ENCODE measurements around the gene ZFHX3. TPM values are rescaled to one million over a fixed set of nuclear protein-coding genes. Genes with fewer than 3 reads are reported as not detected.

Gene ZFHX3
- total RNA-seq, 1 donor from 2014 or later = 8.1 TPM

- intact Hi-C loops (cut with micrococcal nuclease) = no loop called here
- peak; percentile 70 for DNase-seq
- ATAC-seq = peak; percentile 50
Measured at GRCh38 chr16:73071131-73071940, 23.4 kb upstream of the ZFHX3 start.

- intact Hi-C loops (cut with micrococcal nuclease) = no loop called here
- DNase-seq (no peak), ATAC-seq (no peak)
Measured at GRCh38 chr16:73069581-73070262, 21.8 kb upstream of the ZFHX3 start.

GRCh38 chr16:73068541-73069401 is 20.8 kb upstream of the ZFHX3 start:
- ATAC-seq (peak; percentile 77), DNase-seq (peak; percentile 81)
- intact Hi-C loops (cut with micrococcal nuclease) = no loop called here

GRCh38 chr16:73067671-73068540 is 20.0 kb upstream of the ZFHX3 start:
- intact Hi-C loops (cut with micrococcal nuclease) = no loop called here
- no peak for DNase-seq
- no peak for ATAC-seq

- DNase-seq (no peak), ATAC-seq (no peak)
- intact Hi-C loops (cut with micrococcal nuclease) = no loop called here
Measured at GRCh38 chr16:73066927-73067670, 19.2 kb upstream of the ZFHX3 start.

GRCh38 chr16:73066331-73066926 is 18.5 kb upstream of the ZFHX3 start:
- DNase-seq (no peak), ATAC-seq (no peak)
- intact Hi-C loops (cut with micrococcal nuclease) = no loop called here

- peak; percentile 77 for DNase-seq
- peak; percentile 58 for ATAC-seq
- intact Hi-C loops (cut with micrococcal nuclease) = no loop called here
Measured at GRCh38 chr16:73065632-73066330, 17.9 kb upstream of the ZFHX3 start.

GRCh38 chr16:73064994-73065545 is 17.1 kb upstream of the ZFHX3 start:
- DNase-seq (peak; percentile 43), ATAC-seq (no peak)
- intact Hi-C loops (cut with micrococcal nuclease) = no loop called here

GRCh38 chr16:73064212-73064993 is 16.5 kb upstream of the ZFHX3 start:
- ATAC-seq (peak; percentile 10), DNase-seq (peak; percentile 52)
- intact Hi-C loops (cut with micrococcal nuclease) = no loop called here

- no peak for DNase-seq
- intact Hi-C loops (cut with micrococcal nuclease) = no loop called here
- no peak for ATAC-seq
Measured at GRCh38 chr16:73063854-73064211, 15.9 kb upstream of the ZFHX3 start.

- intact Hi-C loops (cut with micrococcal nuclease) = no loop called here
- no peak for ATAC-seq
- DNase-seq = peak; percentile 42
Measured at GRCh38 chr16:73062743-73063733, 15.1 kb upstream of the ZFHX3 start.

GRCh38 chr16:73062001-73062616 is 14.2 kb upstream of the ZFHX3 start:
- ATAC-seq (no peak), DNase-seq (no peak)
- intact Hi-C loops (cut with micrococcal nuclease) = no loop called here

GRCh38 chr16:73060892-73061490 is 13.1 kb upstream of the ZFHX3 start:
- no peak for DNase-seq
- no peak for ATAC-seq
- intact Hi-C loops (cut with micrococcal nuclease) = no loop called here
